Astrocyte (in vitro differentiated cells and primary cell): ENCODE results near the gene CHCHD6.

ENCODE experiments used
- EZH2 ChIP-seq: IDR thresholded peaks from 2 replicates; pipeline ENCODE4 v1.6.1; 2012; ENCODE audit warnings: mild to moderate bottlenecking, low read length, inconsistent platforms; ENCODE audit not compliant: insufficient read depth
- TF ChIP-seq, protein P1 (sequence below): IDR thresholded peaks from 2 replicates; pipeline ENCODE4 v1.5.1; 2011; ENCODE audit warnings: low read depth, mild to moderate bottlenecking, inconsistent platforms, low read length, moderate library complexity; ENCODE audit not compliant: insufficient read depth

GRCh38 chr3:126666658-126667528, 37.1 kb upstream of the CHCHD6 start:
- TF ChIP-seq, protein P1, sequence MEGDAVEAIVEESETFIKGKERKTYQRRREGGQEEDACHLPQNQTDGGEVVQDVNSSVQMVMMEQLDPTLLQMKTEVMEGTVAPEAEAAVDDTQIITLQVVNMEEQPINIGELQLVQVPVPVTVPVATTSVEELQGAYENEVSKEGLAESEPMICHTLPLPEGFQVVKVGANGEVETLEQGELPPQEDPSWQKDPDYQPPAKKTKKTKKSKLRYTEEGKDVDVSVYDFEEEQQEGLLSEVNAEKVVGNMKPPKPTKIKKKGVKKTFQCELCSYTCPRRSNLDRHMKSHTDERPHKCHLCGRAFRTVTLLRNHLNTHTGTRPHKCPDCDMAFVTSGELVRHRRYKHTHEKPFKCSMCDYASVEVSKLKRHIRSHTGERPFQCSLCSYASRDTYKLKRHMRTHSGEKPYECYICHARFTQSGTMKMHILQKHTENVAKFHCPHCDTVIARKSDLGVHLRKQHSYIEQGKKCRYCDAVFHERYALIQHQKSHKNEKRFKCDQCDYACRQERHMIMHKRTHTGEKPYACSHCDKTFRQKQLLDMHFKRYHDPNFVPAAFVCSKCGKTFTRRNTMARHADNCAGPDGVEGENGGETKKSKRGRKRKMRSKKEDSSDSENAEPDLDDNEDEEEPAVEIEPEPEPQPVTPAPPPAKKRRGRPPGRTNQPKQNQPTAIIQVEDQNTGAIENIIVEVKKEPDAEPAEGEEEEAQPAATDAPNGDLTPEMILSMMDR = no peak
- TF ChIP-seq EZH2 = no peak
